Muscle of back (tissue), 11 donors: ENCODE data around the gene CXCL11. TPM values are rescaled to one million over a fixed set of nuclear protein-coding genes. Genes with fewer than 3 reads are reported as not detected.
"Not testable (repeated sequence)": the region's sequence is repeated elsewhere in the genome, so short reads cannot be mapped to it uniquely, and the experiment has no call there.

ENCODE experiments used
- DNase-seq, 3 donors: peaks; one replicate each; pipeline versions ENCODE4 v3.0.0 to v3.0.0-alpha.2; 2013
- polyA plus RNA-seq, 10 donors: library from polyadenylated mRNA; unstranded; fragments of 120-200 nt; gene quantifications; one replicate each; pipeline ENCODE4 v1.2.1, GENCODE V29; 2013; ENCODE audit not compliant: insufficient read length in 10 of 10

Gene CXCL11
- polyA plus RNA-seq, 10 donors, result 0.13 to 0.34 TPM; not detected in 8

GRCh38 chr4:76043306-76043705 is 7.4 kb upstream of the CXCL11 start:
- not testable (repeated sequence) for DNase-seq

- not testable (repeated sequence) for DNase-seq
Observed at GRCh38 chr4:76042241-76042998, 6.5 kb upstream of the CXCL11 start.

- no peak for DNase-seq
Observed at GRCh38 chr4:76036855-76037254, 985 bp upstream of the CXCL11 start.

- no peak for DNase-seq
Observed at GRCh38 chr4:76035141-76035540, 729 bp downstream of the CXCL11 start.

GRCh38 chr4:76029300-76029699 is 6.6 kb downstream of the CXCL11 start:
- DNase-seq, result no peak

- DNase-seq, result peak in 2 of 3 donors; percentile 16 to 53
Observed at GRCh38 chr4:76028350-76028765, 7.5 kb downstream of the CXCL11 start.

- no peak for DNase-seq
Observed at GRCh38 chr4:76024065-76024464, 11.8 kb downstream of the CXCL11 start.

GRCh38 chr4:76023389-76023788 is 12.5 kb downstream of the CXCL11 start, which contains the start of gene CXCL10:
Gene CXCL10 (minus strand): TSS chr4:76023497. CDS start chr4:76023431, 66 bp downstream.
- DNase-seq, result no peak

GRCh38 chr4:76022677-76023076 is 13.2 kb downstream of the CXCL11 start:
- DNase-seq, result no peak

GRCh38 chr4:76022031-76022430 is 13.8 kb downstream of the CXCL11 start:
- no peak for DNase-seq

GRCh38 chr4:76017056-76017686 is 18.7 kb downstream of the CXCL11 start:
- DNase-seq, result no peak

GRCh38 chr4:76016393-76016792 is 19.5 kb downstream of the CXCL11 start:
- DNase-seq, result no peak

GRCh38 chr4:76013540-76013939 is 22.3 kb downstream of the CXCL11 start:
- no peak for DNase-seq

GRCh38 chr4:76012388-76012801 is 23.5 kb downstream of the CXCL11 start:
- DNase-seq, result no peak

GRCh38 chr4:76011700-76012387 is 24.0 kb downstream of the CXCL11 start:
- DNase-seq, result peak; percentile 73 to 92 (median 85)

GRCh38 chr4:76011018-76011670 is 24.7 kb downstream of the CXCL11 start:
- DNase-seq, result no peak

- no peak for DNase-seq
Observed at GRCh38 chr4:76010576-76010975, 25.3 kb downstream of the CXCL11 start.

- DNase-seq, result no peak
Observed at GRCh38 chr4:76009311-76009710, 26.6 kb downstream of the CXCL11 start.

GRCh38 chr4:76007089-76007862 is 28.6 kb downstream of the CXCL11 start, which contains the start of gene CXCL9:
Gene CXCL9 (minus strand): TSS chr4:76007509. CDS start chr4:76007449, 60 bp downstream.
- no peak for DNase-seq

- DNase-seq, result no peak
Observed at GRCh38 chr4:76003620-76004019, 32.2 kb downstream of the CXCL11 start.

GRCh38 chr4:76003035-76003434 is 32.8 kb downstream of the CXCL11 start:
- DNase-seq, result no peak
